NCI-H1436 (cell line): ENCODE results near the gene UBE2U.

ENCODE experiments used
- DNase-seq: peaks from one replicate; lab custom pipeline; 2025; lab: John Stamatoyannopoulos, UW

UBE2U gene

DNA sequence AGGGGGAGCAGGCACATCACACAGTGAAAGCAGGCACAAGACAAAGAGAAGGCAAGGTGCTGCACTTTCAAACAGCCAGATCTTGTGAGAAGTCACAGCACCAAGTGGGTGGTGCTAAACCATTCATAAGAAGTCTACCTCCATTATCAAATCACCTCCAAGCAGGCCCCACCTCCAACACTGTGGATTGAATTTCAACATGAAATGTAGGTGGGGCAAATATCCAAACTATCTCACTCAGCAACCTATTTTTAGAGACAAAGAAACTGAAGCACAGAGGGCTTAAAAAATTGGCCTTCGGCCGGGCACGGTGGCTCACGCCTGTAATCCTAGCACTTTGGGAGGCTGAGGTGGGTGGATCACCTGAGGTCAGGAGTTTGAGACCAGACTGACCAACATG is 90.4 kb downstream of the UBE2U start:
- no peak for DNase-seq

DNA sequence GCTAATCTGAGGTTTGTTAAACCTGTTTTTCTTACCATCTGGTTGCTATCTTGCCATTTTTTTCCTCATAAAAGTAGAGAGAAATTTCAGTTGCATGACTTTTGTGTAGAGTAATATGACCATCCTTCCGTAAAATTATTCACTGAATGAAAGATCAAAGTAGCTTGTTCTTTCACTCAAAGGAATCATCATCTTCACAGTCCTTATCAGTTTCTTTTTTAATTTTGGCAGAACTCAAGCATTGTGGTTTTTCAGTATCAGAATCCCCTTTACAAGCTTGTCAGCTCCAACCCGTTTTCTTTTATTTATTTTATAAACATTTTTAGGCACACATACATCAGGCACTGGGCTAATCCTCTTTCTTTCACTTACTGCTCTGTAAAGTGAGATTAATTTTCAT is 91.7 kb downstream of the UBE2U start:
- DNase-seq = no peak

DNA sequence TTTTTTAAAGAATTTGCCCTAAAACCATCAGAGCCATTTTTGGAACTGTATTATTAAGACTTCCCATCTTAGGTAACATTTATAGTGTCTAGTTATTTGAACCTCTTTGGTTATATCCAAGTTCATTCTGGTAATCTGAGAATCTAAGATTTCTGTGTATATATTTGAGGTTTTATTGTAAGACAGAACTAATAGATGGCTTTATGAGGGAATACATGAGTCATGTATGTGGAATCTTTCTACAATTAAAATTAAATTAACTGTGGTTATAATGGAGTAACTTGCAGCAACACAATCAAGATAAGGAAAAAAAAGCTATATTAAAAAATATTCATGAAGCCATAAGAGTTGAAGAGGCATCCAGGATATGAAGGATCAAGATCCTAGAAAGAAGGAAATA is 92.1 kb downstream of the UBE2U start:
- no peak for DNase-seq

DNA sequence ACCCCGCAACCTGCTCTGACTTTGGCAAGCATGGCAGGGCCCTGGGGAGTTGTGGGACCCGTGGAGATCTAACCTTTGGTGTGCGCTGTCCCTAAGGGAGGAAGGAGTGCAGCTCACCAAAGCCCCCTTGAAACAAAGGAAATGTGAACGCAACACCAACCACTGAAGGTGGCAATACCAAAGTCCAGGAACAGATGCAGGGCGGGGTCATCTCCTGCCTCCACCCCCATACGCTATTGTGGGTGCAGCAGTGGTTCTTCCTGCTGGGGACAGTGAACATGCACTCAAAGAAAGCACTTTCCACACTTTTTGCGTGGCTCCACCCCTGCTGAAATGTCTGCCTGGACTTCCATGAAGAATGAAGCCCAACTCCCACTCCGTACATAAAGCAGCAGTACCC is 93.0 kb downstream of the UBE2U start:
- DNase-seq = no peak

DNA sequence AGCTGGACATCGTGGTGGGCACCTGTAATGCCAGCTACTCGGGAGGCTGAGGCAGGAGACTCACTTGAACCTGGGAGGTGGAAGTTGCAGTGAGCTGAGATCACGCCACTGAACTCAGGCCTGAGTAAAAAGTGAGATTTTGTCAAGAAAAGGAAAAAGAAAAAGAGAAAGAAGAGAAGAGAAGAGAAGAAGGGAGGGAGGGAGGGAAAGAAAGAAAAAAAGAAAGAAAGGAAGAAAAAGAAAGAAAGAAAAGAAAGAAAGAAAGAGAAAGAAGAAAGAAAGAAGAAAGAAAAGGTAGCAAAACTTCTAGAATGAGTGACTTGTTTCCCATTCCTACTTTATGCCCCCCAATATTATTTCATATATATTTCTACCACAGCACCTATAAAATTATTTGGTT is 98.8 kb downstream of the UBE2U start:
- DNase-seq = no peak

DNA sequence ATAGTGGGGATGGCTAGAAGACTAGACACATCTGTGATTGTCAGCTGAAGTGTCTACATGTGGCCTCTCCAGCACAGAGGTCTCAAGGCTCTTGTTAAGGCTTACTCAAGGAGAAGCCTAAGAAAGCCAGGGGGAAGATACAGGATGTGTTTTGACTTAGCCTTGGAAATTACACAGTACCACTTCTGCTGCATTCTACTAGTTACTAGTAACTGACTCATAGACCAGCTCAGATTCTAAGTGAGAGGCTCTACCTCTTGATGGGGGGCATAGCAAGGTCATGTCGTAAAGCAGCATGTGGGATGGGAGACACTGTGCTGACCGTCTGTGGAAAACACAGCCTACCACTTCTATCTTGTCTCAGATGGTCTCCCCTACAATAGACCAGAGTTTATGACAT is 99.5 kb downstream of the UBE2U start:
- no peak for DNase-seq

DNA sequence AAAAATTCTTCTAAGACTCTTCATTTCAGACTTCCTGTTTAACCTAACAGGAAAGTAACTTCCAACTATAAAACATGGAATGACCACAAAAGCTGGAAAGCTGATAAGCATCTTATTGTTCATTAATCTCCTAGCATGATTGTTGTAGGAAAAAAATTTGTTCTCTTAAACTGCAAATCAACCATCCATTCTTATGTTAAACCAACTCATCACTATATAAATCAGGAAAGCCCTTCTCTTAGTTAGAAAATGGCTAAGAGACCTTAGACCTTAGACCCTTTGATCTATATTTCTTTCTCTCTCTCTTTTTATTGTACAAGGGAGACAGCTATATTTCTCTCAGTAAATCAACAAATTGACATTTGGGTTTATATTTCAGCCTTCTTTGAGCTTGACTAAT is 101.4 kb downstream of the UBE2U start:
- no peak for DNase-seq

DNA sequence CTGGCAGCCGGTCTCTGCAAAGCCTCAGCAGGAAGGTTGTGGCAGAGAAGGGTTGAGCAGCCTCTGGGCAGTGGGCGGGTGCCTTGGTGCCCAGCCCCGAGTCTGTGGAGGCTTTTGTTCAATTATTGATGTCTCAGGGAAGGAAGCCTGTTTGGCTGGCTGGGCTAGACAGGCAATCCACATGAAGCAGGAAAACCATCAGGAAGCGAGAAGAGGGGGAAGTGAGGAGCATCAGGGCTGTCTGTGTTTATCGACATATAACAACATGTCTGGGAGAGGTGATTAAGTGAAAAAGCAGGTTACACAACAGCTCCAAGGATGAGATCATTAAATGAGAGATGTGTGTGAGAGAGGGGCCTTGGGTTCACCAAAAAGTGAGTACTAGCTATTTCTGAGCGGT is 105.4 kb downstream of the UBE2U start:
- DNase-seq = no peak

DNA sequence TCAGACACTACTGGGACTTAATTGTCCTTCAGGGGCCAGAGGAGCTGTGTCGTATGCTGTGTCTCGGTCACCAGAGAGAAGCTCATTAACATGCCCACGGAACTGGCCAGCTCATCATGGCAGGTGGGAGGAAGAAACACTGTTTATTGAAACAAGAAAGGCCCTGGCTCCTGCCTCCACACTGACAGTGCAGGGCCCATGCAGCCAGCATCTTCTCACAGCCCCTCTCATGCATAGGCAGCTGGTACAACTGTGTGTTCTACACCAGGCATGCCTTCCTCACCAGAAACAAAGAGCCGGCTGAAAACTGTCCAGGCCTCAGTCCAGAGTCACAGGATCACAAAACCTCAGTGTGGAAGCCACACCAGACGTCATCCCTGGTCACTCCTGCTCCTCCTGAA is 106.0 kb downstream of the UBE2U start:
- no peak for DNase-seq

DNA sequence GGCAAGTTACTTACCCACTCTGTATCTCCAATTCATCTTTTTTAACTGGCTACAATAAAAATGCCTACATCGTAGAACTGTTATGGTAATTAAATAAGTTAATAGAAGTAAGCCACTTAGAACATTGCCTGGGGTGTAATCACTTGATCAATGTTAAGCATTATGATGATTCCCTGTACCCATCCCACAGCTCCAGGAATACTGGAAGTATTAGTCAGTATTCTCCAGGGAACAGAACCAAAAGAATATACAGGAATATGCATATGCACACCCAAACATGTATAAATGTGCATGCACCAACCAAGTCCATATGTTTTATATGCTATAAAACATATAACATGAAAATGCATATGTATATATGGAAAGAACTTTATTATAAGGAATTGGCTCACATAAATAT is 107.3 kb downstream of the UBE2U start:
- DNase-seq = no peak

DNA sequence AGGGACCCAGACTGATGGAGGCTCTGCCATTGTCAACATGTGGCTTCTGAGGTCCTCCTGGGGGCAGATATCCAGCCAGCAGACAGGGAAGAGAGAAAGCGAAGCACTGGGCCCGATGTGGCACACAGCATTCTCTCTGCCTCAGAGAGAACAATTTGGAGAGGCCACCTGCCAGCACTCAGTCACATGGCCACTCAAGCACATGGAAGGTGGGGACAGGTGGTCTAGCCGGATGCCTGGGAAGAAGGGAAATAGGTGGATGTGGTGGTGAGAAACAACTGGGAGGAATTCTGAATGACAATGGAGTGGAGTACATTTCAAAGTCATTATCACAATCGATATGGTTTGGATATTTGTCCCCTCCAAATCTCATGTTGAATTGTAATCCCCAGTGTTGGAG is 109.0 kb downstream of the UBE2U start:
- no peak for DNase-seq

DNA sequence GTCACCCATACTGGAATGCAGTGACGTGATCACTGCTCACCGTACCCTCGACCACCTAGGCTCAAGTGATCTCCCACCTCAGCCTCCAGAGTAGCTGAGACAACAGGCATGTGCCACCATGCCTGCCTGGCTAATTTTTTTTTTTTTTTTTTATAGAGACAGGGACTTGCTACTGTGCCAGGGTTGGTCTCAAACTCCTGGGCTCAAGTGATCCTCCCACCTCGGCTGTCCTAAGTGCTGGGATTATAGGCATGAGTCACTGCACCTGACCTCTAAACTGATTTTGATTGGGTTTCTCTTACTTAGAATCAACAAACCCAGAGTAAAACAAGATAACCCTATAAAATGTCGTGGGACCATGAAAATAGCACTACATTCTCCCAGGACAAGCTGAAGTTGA is 112.0 kb downstream of the UBE2U start:
- no peak for DNase-seq
